Activated T-cell treated with anti-CD3 and anti-CD28 coated beads, Interleukin-2, amount 50 U/mL, for 24 hours (primary cell): ENCODE results near the gene CDKN2B-AS1.
"Not testable (repeated sequence)": the region's sequence is repeated elsewhere in the genome, so short reads cannot be mapped to it uniquely, and the experiment has no call there.

Source experiments
- DNase-seq: peaks from one replicate; pipeline ENCODE4 v3.0.0-alpha.2; 2020
- H3K27ac Mint-ChIP-seq: 2 replicates; pipeline ENCODE4 v1.8.0; 2020; ENCODE audit warnings: mild to moderate bottlenecking, mixed read lengths
- H3K27me3 Mint-ChIP-seq: 2 replicates; pipeline ENCODE4 v1.8.0; 2020; ENCODE audit warnings: mixed read lengths
- H3K36me3 Mint-ChIP-seq: 2 replicates; pipeline ENCODE4 v1.8.0; 2020; ENCODE audit warnings: low read depth, mixed read lengths
- H3K4me1 Mint-ChIP-seq: 2 replicates; pipeline ENCODE4 v1.8.0; 2020; ENCODE audit warnings: low read depth, mixed read lengths
- H3K4me3 Mint-ChIP-seq: 2 replicates; pipeline ENCODE4 v1.8.0; 2020; ENCODE audit warnings: mild to moderate bottlenecking, moderate library complexity, mixed read lengths
- H3K9me3 Mint-ChIP-seq: 2 replicates; pipeline ENCODE4 v1.8.0; 2020; ENCODE audit warnings: mixed read lengths

The CDKN2B-AS1 gene

DNA sequence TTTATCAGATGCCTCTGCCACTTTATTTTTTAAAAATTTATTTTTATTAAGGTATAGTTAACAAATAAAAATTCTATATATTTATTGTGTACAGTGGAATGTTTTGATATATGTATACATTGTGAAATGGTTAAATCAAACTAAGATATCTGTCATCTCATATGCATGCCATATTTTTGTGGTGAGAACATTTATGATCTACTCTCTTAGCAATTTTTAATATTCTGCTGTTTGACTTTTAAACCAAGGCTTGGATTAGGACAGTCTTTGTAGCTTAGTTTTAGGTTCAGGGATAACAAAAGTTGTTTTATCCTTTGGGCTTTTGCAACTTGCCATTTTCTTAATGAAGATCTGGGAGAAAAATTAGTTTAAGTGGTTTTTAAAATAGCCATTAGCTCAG is 60.5 kb downstream of the CDKN2B-AS1 start:
- DNase-seq: no peak
- Mint-ChIP-seq H3K27ac (no peak overlapping the region), H3K27me3 (peaks cover 23% of the 10 kb centered on the region), H3K36me3 (no peaks in the 10 kb centered on the region), H3K9me3 (no peaks in the 10 kb centered on the region), H3K4me3 (no peak overlapping the region), H3K4me1 (peaks cover 32% of the 10 kb centered on the region)

DNA sequence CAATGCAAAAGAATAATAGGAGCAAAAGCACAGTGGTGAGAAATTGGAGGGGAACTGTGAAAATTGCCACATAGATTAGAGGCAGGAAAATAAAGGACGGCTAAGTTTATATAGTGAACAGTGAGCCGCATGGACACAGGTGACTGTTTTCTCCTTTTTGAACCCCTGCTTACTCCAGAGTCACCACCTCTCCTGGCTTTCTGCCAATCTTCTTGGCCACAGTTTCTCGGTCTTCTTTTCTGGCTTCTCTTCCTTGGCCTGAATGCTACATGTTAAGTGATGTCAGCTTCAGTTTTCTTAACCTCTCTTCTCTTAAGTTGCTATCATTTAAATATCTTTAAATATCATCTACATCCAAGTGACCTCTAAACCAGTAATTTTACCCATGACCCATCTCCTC is 61.8 kb downstream of the CDKN2B-AS1 start:
- Mint-ChIP-seq H3K4me3 (no peak overlapping the region), H3K36me3 (no peaks in the 10 kb centered on the region), H3K27ac (no peak overlapping the region), H3K9me3 (no peaks in the 10 kb centered on the region), H3K4me1 (peaks cover 23% of the 10 kb centered on the region), H3K27me3 (peaks cover 23% of the 10 kb centered on the region)
- no peak for DNase-seq

GRCh38 chr9:22057972-22058371 is 63.4 kb downstream of the CDKN2B-AS1 start:
- H3K4me3 Mint-ChIP-seq, DNase-seq, H3K27ac Mint-ChIP-seq, H3K9me3 Mint-ChIP-seq, H3K36me3 Mint-ChIP-seq, H3K4me1 Mint-ChIP-seq: not testable (repeated sequence)
- H3K27me3 Mint-ChIP-seq: peaks cover 22% of the 10 kb centered on the region

DNA sequence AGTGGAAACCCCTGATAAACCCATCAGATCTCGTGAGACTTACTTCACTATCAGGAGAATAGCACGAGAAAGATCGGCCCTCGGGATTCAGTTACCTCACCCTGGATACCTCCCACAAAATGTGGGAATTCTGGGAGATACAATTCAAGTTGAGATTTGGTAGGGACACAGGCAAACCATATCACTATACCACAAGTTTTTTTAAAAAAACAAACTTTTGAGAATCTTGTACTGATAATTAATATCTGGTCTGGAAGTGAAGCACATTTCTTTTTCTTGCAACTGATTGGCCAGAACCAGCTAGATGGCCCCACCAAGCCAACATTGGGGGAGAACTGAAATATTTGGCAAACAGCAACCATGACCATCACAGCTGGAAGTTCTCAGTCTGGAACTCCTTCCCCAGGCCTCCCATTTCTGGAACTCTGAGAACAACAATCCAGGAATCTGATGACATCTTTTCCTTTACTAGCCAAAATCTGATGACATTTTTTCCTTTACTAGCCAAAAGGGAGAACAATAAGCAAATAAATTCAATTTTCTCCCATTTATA is 66.3 kb downstream of the CDKN2B-AS1 start:
- no peak for DNase-seq
- no peaks in the 10 kb centered on the region for H3K36me3 Mint-ChIP-seq
- peaks cover 17% of the 10 kb centered on the region for H3K4me1 Mint-ChIP-seq
- H3K27me3 Mint-ChIP-seq: peaks cover 28% of the 10 kb centered on the region
- no peak overlapping the region for H3K4me3 Mint-ChIP-seq
- H3K9me3 Mint-ChIP-seq: no peaks in the 10 kb centered on the region
- H3K27ac Mint-ChIP-seq: no peak overlapping the region

- no peak overlapping the region for H3K4me3 Mint-ChIP-seq
- no peak overlapping the region for H3K27ac Mint-ChIP-seq
- no peaks in the 10 kb centered on the region for H3K9me3 Mint-ChIP-seq
- peaks cover 20% of the 10 kb centered on the region for H3K27me3 Mint-ChIP-seq
- H3K4me1 Mint-ChIP-seq: peaks cover 18% of the 10 kb centered on the region
- H3K36me3 Mint-ChIP-seq: no peaks in the 10 kb centered on the region
- no peak for DNase-seq
Observed at GRCh38 chr9:22064957-22065356, 70.4 kb downstream of the CDKN2B-AS1 start.

GRCh38 chr9:22065431-22066200 is 71.0 kb downstream of the CDKN2B-AS1 start:
- Mint-ChIP-seq H3K9me3 (no peaks in the 10 kb centered on the region), H3K27ac (no peak overlapping the region), H3K27me3 (peaks cover 14% of the 10 kb centered on the region), H3K4me3 (no peak overlapping the region), H3K4me1 (peaks cover 18% of the 10 kb centered on the region), H3K36me3 (no peaks in the 10 kb centered on the region)
- DNase-seq: no peak

DNA sequence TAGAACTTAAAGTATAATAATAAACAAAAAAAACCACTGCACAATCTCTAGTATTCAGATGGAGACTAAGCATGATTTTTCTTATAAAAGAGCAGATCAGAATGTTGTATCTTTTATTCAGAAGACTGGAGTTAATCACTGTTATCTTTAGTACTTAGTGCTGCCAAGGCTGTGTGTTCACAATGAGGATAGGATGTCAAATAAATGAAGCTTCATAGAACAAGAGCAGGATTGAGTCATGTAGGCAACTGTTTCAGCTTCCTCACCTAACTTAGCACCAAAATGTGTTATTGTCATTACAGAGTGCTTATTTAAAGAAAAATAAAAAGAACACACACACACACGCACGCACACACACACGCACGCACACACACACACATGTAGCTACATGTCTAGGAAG is 72.6 kb downstream of the CDKN2B-AS1 start:
- H3K27me3 Mint-ChIP-seq: peaks cover 9% of the 10 kb centered on the region
- no peak overlapping the region for H3K4me3 Mint-ChIP-seq
- peaks cover 21% of the 10 kb centered on the region for H3K4me1 Mint-ChIP-seq

GRCh38 chr9:22068369-22068768 is 73.8 kb downstream of the CDKN2B-AS1 start:
- no peaks in the 10 kb centered on the region for H3K36me3 Mint-ChIP-seq
- peaks cover 8% of the 10 kb centered on the region for H3K27me3 Mint-ChIP-seq
- DNase-seq: no peak
- H3K9me3 Mint-ChIP-seq: no peaks in the 10 kb centered on the region
- H3K4me3 Mint-ChIP-seq: no peak overlapping the region
- H3K27ac Mint-ChIP-seq: no peak overlapping the region
- H3K4me1 Mint-ChIP-seq: peaks cover 31% of the 10 kb centered on the region

More for the DNA sequence above, 72.6 kb downstream of the CDKN2B-AS1 start:
- DNase-seq: no peak
- no peaks in the 10 kb centered on the region for H3K36me3 Mint-ChIP-seq
- H3K27ac Mint-ChIP-seq: no peak overlapping the region
- no peaks in the 10 kb centered on the region for H3K9me3 Mint-ChIP-seq

DNA sequence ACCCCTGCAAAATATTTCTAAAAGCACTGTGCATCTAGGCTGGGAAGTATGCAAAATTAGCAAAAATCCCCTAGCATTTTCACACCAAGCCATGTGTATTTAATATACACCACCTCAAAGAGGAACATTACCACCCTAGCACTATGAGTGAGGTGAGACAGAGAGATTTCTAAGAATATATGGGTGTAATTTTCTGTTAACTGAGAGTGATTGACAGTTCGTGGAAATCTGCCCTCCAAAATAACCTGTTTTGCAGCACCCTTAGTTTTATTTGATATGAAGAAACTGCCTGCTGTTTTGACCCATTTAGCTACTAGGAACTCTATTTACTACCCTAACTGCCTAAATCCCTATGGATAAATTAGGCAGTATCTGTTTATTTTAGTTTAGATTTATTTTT is 78.8 kb downstream of the CDKN2B-AS1 start:
- Mint-ChIP-seq H3K27ac (no peak overlapping the region), H3K4me3 (no peak overlapping the region), H3K36me3 (no peaks in the 10 kb centered on the region), H3K9me3 (no peaks in the 10 kb centered on the region), H3K27me3 (peaks cover 21% of the 10 kb centered on the region), H3K4me1 (peaks cover 35% of the 10 kb centered on the region)
- no peak for DNase-seq

- no peak overlapping the region for H3K27ac Mint-ChIP-seq
- H3K4me1 Mint-ChIP-seq: peaks cover 46% of the 10 kb centered on the region
- no peaks in the 10 kb centered on the region for H3K36me3 Mint-ChIP-seq
- H3K27me3 Mint-ChIP-seq: peaks cover 47% of the 10 kb centered on the region
- DNase-seq: no peak
- H3K9me3 Mint-ChIP-seq: no peaks in the 10 kb centered on the region
- H3K4me3 Mint-ChIP-seq: no peak overlapping the region
Observed at GRCh38 chr9:22078081-22078480, 83.5 kb downstream of the CDKN2B-AS1 start.

GRCh38 chr9:22079873-22080341 is 85.3 kb downstream of the CDKN2B-AS1 start:
- H3K36me3 Mint-ChIP-seq: no peaks in the 10 kb centered on the region
- H3K27ac Mint-ChIP-seq: peak overlapping the region; percentile 31
- no peaks in the 10 kb centered on the region for H3K9me3 Mint-ChIP-seq
- H3K4me3 Mint-ChIP-seq: no peak overlapping the region
- peaks cover 62% of the 10 kb centered on the region for H3K27me3 Mint-ChIP-seq
- peaks cover 43% of the 10 kb centered on the region for H3K4me1 Mint-ChIP-seq
- peak; percentile 46 for DNase-seq

GRCh38 chr9:22084336-22085035 is 89.9 kb downstream of the CDKN2B-AS1 start:
- no peak overlapping the region for H3K4me3 Mint-ChIP-seq
- H3K36me3 Mint-ChIP-seq: no peaks in the 10 kb centered on the region
- H3K9me3 Mint-ChIP-seq: no peaks in the 10 kb centered on the region
- DNase-seq: no peak
- H3K27ac Mint-ChIP-seq: no peak overlapping the region
- peaks cover 62% of the 10 kb centered on the region for H3K27me3 Mint-ChIP-seq
- peaks cover 19% of the 10 kb centered on the region for H3K4me1 Mint-ChIP-seq

DNA sequence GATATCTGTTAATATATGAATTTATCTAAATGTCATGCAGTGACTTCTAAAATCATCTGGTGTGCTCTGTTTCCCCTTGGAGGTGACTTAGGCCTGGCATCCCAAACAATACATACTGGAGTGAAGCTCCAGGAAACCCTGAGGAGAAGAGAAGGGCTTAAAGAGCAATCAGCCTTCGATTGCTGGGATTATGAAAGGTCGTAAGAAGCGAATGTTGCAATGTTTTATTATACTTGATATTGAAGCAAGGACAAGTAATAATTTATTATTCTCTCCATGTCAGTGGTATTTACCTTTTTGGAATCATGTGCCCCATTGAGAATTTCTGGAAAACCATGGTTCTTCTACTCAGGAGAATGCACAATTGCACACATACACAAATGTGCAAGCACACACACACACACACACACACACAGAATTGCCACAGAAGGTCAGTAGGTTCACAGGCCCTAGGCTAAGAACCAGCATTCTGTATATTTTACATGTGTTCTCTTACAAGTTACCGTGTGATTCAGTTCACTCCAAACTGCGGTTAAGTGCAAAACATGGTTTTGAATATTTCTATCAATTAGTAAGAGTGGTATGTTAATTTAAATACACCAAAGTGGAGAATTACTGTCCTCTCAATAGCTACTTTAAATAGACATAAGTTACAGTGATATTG is 93.6 kb downstream of the CDKN2B-AS1 start:
- H3K9me3 Mint-ChIP-seq: peaks cover 6% of the 10 kb centered on the region
- no peak overlapping the region for H3K4me3 Mint-ChIP-seq
- no peak overlapping the region for H3K27ac Mint-ChIP-seq
- H3K4me1 Mint-ChIP-seq: peaks cover 6% of the 10 kb centered on the region
- no peak for DNase-seq
- H3K36me3 Mint-ChIP-seq: no peaks in the 10 kb centered on the region
- H3K27me3 Mint-ChIP-seq: peaks cover 61% of the 10 kb centered on the region

- Mint-ChIP-seq H3K27me3 (peaks cover 58% of the 10 kb centered on the region), H3K4me3 (no peak overlapping the region), H3K27ac (no peak overlapping the region), H3K36me3 (no peaks in the 10 kb centered on the region), H3K9me3 (peaks cover 6% of the 10 kb centered on the region), H3K4me1 (peaks cover 6% of the 10 kb centered on the region)
- no peak for DNase-seq
Observed at GRCh38 chr9:22088717-22089061, 94.1 kb downstream of the CDKN2B-AS1 start.
